ENCODE measurements around the gene DCTN2. TPM values are rescaled to one million over a fixed set of nuclear protein-coding genes. Genes with fewer than 3 reads are reported as not detected.

The DCTN2 gene
- total RNA-seq, 1 donor from 2014 or later: 90.7 TPM

DNA sequence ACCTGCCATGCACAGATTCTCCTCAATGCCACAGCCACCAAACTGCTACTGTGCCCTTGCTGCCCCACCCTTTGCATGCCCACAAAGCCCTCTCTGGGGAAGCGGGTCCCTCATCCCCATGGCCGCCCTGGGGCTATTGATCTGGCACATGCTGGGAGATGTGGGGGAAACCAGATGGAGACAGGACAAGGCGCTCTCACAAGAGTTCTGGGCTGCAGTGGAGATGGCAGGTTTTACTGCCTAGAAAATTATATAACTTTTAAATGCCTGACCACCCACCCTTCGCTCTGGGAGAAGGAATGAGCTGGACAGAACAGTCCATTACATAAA lies 33.4 kb upstream of the DCTN2 start:
- TF ChIP-seq, protein P1, sequence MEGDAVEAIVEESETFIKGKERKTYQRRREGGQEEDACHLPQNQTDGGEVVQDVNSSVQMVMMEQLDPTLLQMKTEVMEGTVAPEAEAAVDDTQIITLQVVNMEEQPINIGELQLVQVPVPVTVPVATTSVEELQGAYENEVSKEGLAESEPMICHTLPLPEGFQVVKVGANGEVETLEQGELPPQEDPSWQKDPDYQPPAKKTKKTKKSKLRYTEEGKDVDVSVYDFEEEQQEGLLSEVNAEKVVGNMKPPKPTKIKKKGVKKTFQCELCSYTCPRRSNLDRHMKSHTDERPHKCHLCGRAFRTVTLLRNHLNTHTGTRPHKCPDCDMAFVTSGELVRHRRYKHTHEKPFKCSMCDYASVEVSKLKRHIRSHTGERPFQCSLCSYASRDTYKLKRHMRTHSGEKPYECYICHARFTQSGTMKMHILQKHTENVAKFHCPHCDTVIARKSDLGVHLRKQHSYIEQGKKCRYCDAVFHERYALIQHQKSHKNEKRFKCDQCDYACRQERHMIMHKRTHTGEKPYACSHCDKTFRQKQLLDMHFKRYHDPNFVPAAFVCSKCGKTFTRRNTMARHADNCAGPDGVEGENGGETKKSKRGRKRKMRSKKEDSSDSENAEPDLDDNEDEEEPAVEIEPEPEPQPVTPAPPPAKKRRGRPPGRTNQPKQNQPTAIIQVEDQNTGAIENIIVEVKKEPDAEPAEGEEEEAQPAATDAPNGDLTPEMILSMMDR (IDR thresholded peaks at IDR 0.05): no peak
- DNase-seq: no peak
- H3K4me1 ChIP-seq: no peaks in the 10 kb centered on the region
- H3K4me3 ChIP-seq: no peak overlapping the region
- intact Hi-C loops (cut with DNase I): loop anchor here (5.0 kb wide), 1 partner anchor 42 kb away; no protein-coding TSS in a partner anchor
- ATAC-seq: no peak
- H3K9me3 ChIP-seq: no peaks in the 10 kb centered on the region
- H3K27me3 ChIP-seq: no peaks in the 10 kb centered on the region
- H3K27ac ChIP-seq: no peak overlapping the region
- no peaks in the 10 kb centered on the region for H3K36me3 ChIP-seq

DNA sequence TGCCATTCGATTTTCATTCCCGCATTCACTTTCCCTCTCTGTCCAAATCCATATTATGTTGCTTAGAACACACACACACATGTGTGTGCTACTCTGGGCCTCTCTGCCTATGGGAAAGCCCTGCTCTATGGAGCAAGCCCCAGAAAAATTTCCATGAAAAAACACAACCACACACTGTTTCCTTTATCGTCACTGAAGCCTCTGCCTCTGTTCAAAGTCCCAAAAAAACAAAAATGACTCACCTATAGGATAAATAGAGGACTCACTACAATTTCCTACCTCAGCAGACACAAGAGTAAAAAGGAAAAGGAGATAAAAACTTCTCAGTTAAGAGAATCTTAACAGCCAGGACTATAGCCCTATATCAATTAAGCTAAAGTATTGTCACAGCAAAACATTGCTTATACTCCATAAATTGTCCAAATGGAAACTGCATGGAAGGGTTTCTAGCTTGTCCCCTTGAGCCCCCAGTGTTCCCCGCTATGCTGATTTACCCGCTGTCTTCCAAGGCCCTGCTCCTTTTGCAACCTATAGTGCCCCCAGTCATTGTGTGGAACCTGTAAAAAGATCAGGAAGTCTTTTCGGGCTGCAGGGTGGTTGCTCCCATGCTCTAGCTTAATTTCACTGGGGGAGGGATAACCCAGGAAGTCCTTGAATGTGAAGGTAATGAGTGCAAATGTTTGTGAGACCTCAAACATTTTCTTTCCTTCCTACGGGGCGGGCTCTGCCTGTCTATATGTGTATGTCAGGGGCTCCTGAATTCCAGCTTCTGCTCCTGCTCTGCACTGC lies 32.9 kb upstream of the DCTN2 start:
- H3K4me1 ChIP-seq: no peaks in the 10 kb centered on the region
- H3K36me3 ChIP-seq: no peaks in the 10 kb centered on the region
- no peak for DNase-seq
- ATAC-seq: no peak
- no peaks in the 10 kb centered on the region for H3K9me3 ChIP-seq
- TF ChIP-seq, protein P1 (IDR thresholded peaks at IDR 0.05): no peak
- H3K27ac ChIP-seq: no peak overlapping the region
- no peaks in the 10 kb centered on the region for H3K27me3 ChIP-seq
- no peak overlapping the region for H3K4me3 ChIP-seq
- intact Hi-C loops (cut with DNase I): loop anchor here (5.0 kb wide), 1 partner anchor 42 kb away; no protein-coding TSS in a partner anchor

DNA sequence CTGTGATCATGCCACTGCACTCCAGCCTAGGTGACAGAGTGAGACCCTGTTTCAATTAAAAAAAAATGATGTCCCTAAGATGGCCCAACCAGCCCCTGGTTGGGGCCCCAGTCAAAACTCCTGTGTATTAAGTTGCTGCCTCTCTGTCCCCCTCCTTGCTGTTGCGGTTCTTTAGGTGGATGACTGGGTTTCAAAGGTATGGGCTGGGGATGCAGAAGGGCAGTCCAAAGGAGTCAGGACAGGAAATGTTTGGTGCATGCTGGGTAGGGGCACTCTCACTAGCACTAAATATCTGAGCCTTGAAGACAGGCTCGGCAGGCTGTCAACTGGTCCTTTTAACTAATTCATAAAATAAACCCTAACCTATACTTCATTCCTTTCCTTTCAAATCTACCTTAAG lies 32.0 kb upstream of the DCTN2 start:
- ATAC-seq: no peak
- intact Hi-C loops (cut with DNase I): no loop called here
- no peak overlapping the region for H3K4me3 ChIP-seq
- H3K9me3 ChIP-seq: no peaks in the 10 kb centered on the region
- TF ChIP-seq, protein P1 (IDR thresholded peaks at IDR 0.05): no peak
- H3K27me3 ChIP-seq: no peaks in the 10 kb centered on the region
- H3K27ac ChIP-seq: no peak overlapping the region
- H3K36me3 ChIP-seq: no peaks in the 10 kb centered on the region
- no peaks in the 10 kb centered on the region for H3K4me1 ChIP-seq
- no peak for DNase-seq

DNA sequence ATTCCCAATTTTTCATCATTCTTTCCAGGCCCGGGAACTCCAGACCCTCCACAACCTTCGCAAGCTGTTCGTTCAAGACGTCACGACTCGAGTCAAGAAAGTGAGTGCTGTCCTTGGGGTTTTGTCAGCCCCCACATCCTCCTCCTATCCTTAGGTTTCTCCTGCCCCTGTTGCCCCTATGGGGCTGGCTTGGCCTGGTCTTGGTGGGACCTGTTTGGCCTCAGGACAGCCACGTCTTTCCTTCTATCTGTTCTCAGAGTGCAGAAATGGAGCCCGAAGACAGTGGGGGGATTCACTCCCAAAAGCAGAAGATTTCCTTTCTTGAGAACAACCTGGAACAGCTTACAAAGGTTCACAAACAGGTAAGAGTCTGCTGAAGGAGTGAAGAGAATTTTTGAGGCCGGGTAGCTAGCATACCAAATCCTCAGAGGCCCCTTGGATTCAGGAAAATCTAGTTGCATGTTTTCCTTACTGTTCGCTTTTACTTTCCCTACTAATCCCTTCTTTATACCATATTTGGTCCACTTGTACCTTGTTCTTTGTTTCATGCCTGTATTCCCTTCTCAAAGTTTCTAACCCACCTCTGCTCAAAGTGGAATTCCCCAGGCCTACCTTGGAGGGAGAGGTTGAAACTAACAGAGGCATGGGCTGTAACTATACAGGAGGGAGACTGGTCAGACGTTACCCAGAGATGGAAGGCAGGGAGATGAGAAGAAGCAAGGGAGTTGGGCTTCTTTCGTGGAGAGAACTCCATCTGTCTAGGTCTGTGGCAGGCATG lies 31.2 kb upstream of the DCTN2 start:
- intact Hi-C loops (cut with DNase I): no loop called here
- no peaks in the 10 kb centered on the region for H3K36me3 ChIP-seq
- H3K4me1 ChIP-seq: no peaks in the 10 kb centered on the region
- no peak overlapping the region for H3K27ac ChIP-seq
- no peaks in the 10 kb centered on the region for H3K9me3 ChIP-seq
- no peaks in the 10 kb centered on the region for H3K27me3 ChIP-seq
- DNase-seq (no peak), ATAC-seq (no peak)
- no peak overlapping the region for H3K4me3 ChIP-seq
- TF ChIP-seq, protein P1 (IDR thresholded peaks at IDR 0.05): no peak

DNA sequence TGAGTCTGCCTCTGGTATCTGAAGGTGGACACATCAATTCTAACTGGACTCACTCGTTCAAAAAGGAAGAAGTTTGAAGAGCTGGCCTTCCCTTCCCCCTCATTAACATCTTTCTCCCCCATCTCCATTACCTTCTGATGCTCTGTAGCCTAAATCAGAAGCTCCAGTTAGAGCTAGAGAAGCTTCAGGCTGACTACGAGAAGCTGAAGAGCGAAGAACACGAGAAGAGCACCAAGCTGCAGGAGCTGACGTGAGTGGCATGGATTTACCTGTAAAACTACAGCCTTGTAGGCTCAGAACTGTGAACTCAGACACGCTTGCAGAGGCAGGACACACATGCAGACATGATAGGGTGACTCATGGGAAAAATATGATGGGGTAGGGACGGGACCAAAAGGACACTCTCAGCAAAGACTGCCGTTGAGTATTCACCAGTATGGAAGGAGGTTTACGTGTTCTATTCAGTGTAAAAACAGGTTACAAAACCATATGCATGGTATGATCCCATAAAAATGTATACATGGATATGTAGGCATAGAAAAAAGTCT lies 29.7 kb upstream of the DCTN2 start:
- Histone ChIP-seq H3K4me3 (no peak overlapping the region), H3K27ac (no peak overlapping the region), H3K9me3 (no peaks in the 10 kb centered on the region), H3K4me1 (no peaks in the 10 kb centered on the region), H3K27me3 (no peaks in the 10 kb centered on the region), H3K36me3 (no peaks in the 10 kb centered on the region)
- ATAC-seq: no peak
- intact Hi-C loops (cut with DNase I): no loop called here
- TF ChIP-seq, protein P1 (IDR thresholded peaks at IDR 0.05): no peak
- no peak for DNase-seq
